Mucosa of stomach (tissue), 1 donor: ENCODE measurements around the gene ITPRID1.

Experiments used
- H3K27me3 ChIP-seq: one replicate; pipeline ENCODE4 v1.7.0; 2013; ENCODE audit warnings: mild to moderate bottlenecking, low read length; ENCODE audit not compliant: control insufficient read depth, insufficient read depth
- H3K36me3 ChIP-seq: one replicate; pipeline ENCODE4 v1.7.0; 2013; ENCODE audit warnings: low read length; ENCODE audit not compliant: control insufficient read depth, insufficient read depth
- H3K4me1 ChIP-seq: one replicate; pipeline ENCODE4 v1.7.0; 2013; ENCODE audit warnings: mild to moderate bottlenecking, low read length; ENCODE audit not compliant: control insufficient read depth, insufficient read depth
- H3K4me3 ChIP-seq: one replicate; pipeline ENCODE4 v1.7.0; 2013; ENCODE audit warnings: low read length
- H3K9ac ChIP-seq: one replicate; pipeline ENCODE4 v1.7.0; 2013; ENCODE audit warnings: mild to moderate bottlenecking, low read length, moderate library complexity
- H3K9me3 ChIP-seq: one replicate; pipeline ENCODE4 v1.7.0; 2013; ENCODE audit warnings: mild to moderate bottlenecking, low read length, moderate library complexity; ENCODE audit not compliant: control insufficient read depth
- donor health status: Pancreatic carcinoma.

The ITPRID1 gene

GRCh38 chr7:31687024-31687748 is 173.3 kb downstream of the ITPRID1 start, which contains the start of gene PPP1R17:
TSS of gene PPP1R17 (plus strand) at chr7:31687215. CDS start at chr7:31692442, 5,227 bp downstream.
- Histone ChIP-seq H3K27me3 (no peaks in the 10 kb centered on the region), H3K4me3 (no peak within 1 kb of the TSS), H3K9me3 (no peaks in the 10 kb centered on the region), H3K36me3 (no peaks in the 10 kb centered on the region), H3K9ac (no peak within 1 kb of the TSS), H3K4me1 (no peaks in the 10 kb centered on the region)

- Histone ChIP-seq H3K27me3 (no peaks in the 10 kb centered on the region), H3K9ac (no peak overlapping the region), H3K36me3 (no peaks in the 10 kb centered on the region), H3K9me3 (no peaks in the 10 kb centered on the region), H3K4me1 (no peaks in the 10 kb centered on the region), H3K4me3 (no peak overlapping the region)
These were observed 174.5 kb downstream of the ITPRID1 start for GRCh38 chr7:31688372-31688771.

GRCh38 chr7:31688996-31689395 is 175.1 kb downstream of the ITPRID1 start:
- Histone ChIP-seq H3K4me1 (no peaks in the 10 kb centered on the region), H3K27me3 (no peaks in the 10 kb centered on the region), H3K4me3 (no peak overlapping the region), H3K9me3 (no peaks in the 10 kb centered on the region), H3K9ac (no peak overlapping the region), H3K36me3 (no peaks in the 10 kb centered on the region)

GRCh38 chr7:31690935-31691334 is 177.0 kb downstream of the ITPRID1 start:
- Histone ChIP-seq H3K36me3 (no peaks in the 10 kb centered on the region), H3K9ac (no peak overlapping the region), H3K27me3 (no peaks in the 10 kb centered on the region), H3K4me3 (no peak overlapping the region), H3K9me3 (no peaks in the 10 kb centered on the region), H3K4me1 (no peaks in the 10 kb centered on the region)

- Histone ChIP-seq H3K9ac (no peak overlapping the region), H3K27me3 (no peaks in the 10 kb centered on the region), H3K4me1 (no peaks in the 10 kb centered on the region), H3K9me3 (no peaks in the 10 kb centered on the region), H3K4me3 (no peak overlapping the region), H3K36me3 (no peaks in the 10 kb centered on the region)
These were observed 178.6 kb downstream of the ITPRID1 start for GRCh38 chr7:31692451-31692850.

- H3K4me1 ChIP-seq: no peaks in the 10 kb centered on the region
These were observed 179.0 kb downstream of the ITPRID1 start for GRCh38 chr7:31692871-31693270.

GRCh38 chr7:31695859-31696614 is 182.1 kb downstream of the ITPRID1 start:
- Histone ChIP-seq H3K36me3 (no peaks in the 10 kb centered on the region), H3K9ac (no peak overlapping the region), H3K9me3 (no peaks in the 10 kb centered on the region), H3K27me3 (no peaks in the 10 kb centered on the region), H3K4me3 (no peak overlapping the region), H3K4me1 (no peaks in the 10 kb centered on the region)

More at GRCh38 chr7:31692871-31693270, 179.0 kb downstream of the ITPRID1 start:
- Histone ChIP-seq H3K4me3 (no peak overlapping the region), H3K9me3 (no peaks in the 10 kb centered on the region), H3K9ac (no peak overlapping the region), H3K27me3 (no peaks in the 10 kb centered on the region), H3K36me3 (no peaks in the 10 kb centered on the region)

- H3K4me3 ChIP-seq: no peak overlapping the region
- no peaks in the 10 kb centered on the region for H3K27me3 ChIP-seq
- no peaks in the 10 kb centered on the region for H3K4me1 ChIP-seq
- no peak overlapping the region for H3K9ac ChIP-seq
- no peaks in the 10 kb centered on the region for H3K9me3 ChIP-seq
- no peaks in the 10 kb centered on the region for H3K36me3 ChIP-seq
These were observed 185.2 kb downstream of the ITPRID1 start for GRCh38 chr7:31699050-31699449.

GRCh38 chr7:31702354-31702753 is 188.5 kb downstream of the ITPRID1 start:
- no peaks in the 10 kb centered on the region for H3K36me3 ChIP-seq

GRCh38 chr7:31705377-31705776 is 191.5 kb downstream of the ITPRID1 start:
- Histone ChIP-seq H3K36me3 (no peaks in the 10 kb centered on the region), H3K27me3 (no peaks in the 10 kb centered on the region), H3K9me3 (no peaks in the 10 kb centered on the region), H3K4me1 (no peaks in the 10 kb centered on the region), H3K4me3 (no peak overlapping the region), H3K9ac (no peak overlapping the region)

More at GRCh38 chr7:31702354-31702753, 188.5 kb downstream of the ITPRID1 start:
- Histone ChIP-seq H3K4me3 (no peak overlapping the region), H3K9me3 (no peaks in the 10 kb centered on the region), H3K27me3 (no peaks in the 10 kb centered on the region), H3K9ac (no peak overlapping the region), H3K4me1 (no peaks in the 10 kb centered on the region)

GRCh38 chr7:31707089-31707488 is 193.2 kb downstream of the ITPRID1 start:
- H3K36me3 ChIP-seq: no peaks in the 10 kb centered on the region
- no peaks in the 10 kb centered on the region for H3K4me1 ChIP-seq
- H3K4me3 ChIP-seq: no peak overlapping the region
- no peaks in the 10 kb centered on the region for H3K9me3 ChIP-seq
- H3K9ac ChIP-seq: no peak overlapping the region
- H3K27me3 ChIP-seq: no peaks in the 10 kb centered on the region
